Retinal pigment epithelial cell (primary cell): ENCODE results near the gene GSTM4.
"Not testable (repeated sequence)": the region's sequence is repeated elsewhere in the genome, so short reads cannot be mapped to it uniquely, and the experiment has no call there.

ENCODE experiments used
- DNase-seq: peaks from one replicate; pipeline ENCODE4 v3.0.0-alpha.2; 2010; ENCODE audit warnings: low read depth
- H3K4me3 ChIP-seq: 2 replicates; pipeline ENCODE4 v1.5.1; 2011; ENCODE audit warnings: mild to moderate bottlenecking, low read length, control low read depth, moderate library complexity
- CTCF ChIP-seq: conservative IDR thresholded peaks from 2 replicates; pipeline ENCODE4 v1.5.1; 2011; ENCODE audit warnings: low read depth, low read length, control low read depth, inconsistent platforms

GSTM4 gene

DNA sequence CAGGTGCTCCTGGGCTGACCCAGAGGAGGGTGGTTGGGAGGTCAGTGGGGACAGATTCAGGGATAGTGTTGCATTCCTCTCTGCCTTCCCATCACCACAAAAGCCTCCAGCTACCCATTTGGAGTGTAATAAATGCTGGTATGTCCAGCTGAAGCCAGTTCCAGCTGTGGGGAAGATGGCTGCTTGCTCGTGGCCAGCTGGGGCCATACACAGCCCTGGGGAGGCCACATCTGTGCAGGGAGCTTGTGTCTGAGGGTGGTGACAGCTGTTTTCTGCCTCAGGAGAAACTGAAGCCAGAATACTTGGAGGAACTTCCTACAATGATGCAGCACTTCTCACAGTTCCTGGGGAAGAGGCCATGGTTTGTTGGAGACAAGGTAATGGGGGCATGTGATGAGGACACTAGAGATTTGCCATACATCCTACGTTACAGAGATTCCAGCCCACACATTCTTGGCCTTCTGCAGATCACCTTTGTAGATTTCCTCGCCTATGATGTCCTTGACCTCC is 2.7 kb downstream of the GSTM4 start:
- TF ChIP-seq CTCF = no peak
- H3K4me3 ChIP-seq = no peak overlapping the region
- no peak for DNase-seq

- DNase-seq = no peak
- H3K4me3 ChIP-seq = no peak overlapping the region
- TF ChIP-seq CTCF = no peak
Observed at GRCh38 chr1:109659145-109659544, 3.2 kb downstream of the GSTM4 start.

GRCh38 chr1:109659997-109660690 is 4.2 kb downstream of the GSTM4 start:
- TF ChIP-seq CTCF = no peak
- H3K4me3 ChIP-seq = no peak overlapping the region
- DNase-seq = no peak

DNA sequence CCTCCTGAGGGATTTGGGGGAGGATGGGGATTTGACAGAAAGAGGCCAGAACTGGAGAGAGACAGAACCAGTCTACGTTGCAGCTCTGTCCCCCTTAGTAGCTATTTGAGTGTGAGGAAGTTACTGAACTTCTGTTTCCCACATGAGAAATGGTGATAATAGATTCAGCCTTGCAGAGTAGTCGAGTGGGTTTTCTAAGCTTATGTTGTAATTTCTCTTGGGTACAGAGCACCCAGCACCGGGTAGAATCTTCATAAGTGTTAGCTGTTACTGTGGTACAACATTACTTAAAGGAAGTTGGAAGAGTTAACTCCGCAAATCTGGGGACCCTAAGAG is 4.8 kb downstream of the GSTM4 start:
- not testable (repeated sequence) for DNase-seq, H3K4me3 ChIP-seq

DNA sequence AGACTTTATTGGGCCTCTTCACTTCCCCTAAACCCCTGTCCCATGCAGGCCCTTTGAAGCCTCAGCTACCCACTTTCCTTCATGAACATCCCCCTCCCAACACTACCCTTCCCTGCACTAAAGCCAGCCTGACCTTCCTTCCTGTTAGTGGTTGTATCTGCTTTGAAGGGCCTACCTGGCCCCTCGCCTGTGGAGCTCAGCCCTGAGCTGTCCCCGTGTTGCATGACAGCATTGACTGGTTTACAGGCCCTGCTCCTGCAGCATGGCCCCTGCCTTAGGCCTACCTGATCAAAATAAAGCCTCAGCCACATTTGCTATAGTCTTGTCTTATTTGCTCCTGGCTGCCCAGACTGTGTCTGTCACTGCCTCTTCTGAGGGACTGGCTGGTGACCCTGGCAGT is 5.5 kb downstream of the GSTM4 start:
- no peak overlapping the region for H3K4me3 ChIP-seq
- TF ChIP-seq CTCF = no peak
- no peak for DNase-seq

DNA sequence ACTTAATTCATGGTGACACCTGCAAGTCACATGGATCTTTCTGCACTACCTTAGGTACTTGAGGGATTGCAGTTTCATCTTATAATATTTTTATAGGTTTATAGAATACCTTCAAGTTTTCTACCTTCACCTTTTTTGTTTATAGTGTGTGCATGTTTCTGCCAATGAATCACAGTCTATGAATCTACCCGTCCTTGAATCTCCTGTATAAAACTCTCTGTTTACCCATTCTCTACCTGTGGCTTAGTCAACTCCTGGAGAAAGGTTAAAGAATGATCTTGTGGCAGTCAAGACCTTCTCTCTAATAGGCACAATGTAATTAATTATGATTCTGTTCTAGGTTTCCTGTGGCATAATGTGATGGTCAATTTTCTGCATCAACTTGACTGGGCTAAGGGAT is 8.8 kb downstream of the GSTM4 start:
- H3K4me3 ChIP-seq = no peak overlapping the region
- DNase-seq = no peak
- no peak for TF ChIP-seq CTCF

DNA sequence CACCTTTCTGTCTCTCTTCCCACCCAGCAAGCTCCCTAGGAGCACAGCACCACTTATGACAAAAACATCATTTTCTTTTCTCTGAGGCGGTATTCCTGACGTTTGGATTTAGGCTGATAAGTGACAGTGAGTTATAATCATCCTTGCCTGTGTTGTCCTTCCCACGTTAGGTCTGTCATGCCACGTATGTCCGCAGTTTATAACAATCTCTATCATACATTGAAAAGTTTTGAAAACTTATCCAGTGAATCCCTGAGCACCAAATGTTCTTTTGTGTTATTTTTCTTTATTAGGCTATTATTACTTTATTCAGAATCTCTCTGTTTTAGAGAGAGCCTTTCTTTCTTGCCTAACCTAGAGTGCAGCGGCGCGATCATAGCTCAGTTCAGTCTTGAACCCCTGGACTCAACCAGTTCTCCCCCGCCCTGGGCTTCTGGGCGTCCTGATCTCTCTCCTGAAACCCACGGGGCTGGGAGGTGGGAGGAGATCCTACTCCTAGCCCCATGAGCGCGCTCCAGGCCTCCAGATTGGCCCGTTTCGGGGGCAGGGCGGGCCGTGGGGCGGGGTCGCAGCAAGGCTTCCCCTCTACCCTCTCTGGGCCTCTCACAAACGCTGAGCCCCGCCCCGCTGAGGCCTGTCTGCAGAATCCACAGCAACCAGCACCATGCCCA is 11.7 kb downstream of the GSTM4 start, which contains the start of gene GSTM2:
GSTM2 (plus strand) TSS at position 606 of the 671 bp plus-strand sequence; CDS start at position 665, 59 bp downstream.
- peak within 1 kb of the TSS; percentile 50 for H3K4me3 ChIP-seq
- DNase-seq = no peak
- no peak for TF ChIP-seq CTCF
